ENCODE data around the gene ADGRV1.
"Not testable (repeated sequence)": the region's sequence is repeated elsewhere in the genome, so short reads cannot be mapped to it uniquely, and the experiment has no call there.

ADGRV1 gene

DNA sequence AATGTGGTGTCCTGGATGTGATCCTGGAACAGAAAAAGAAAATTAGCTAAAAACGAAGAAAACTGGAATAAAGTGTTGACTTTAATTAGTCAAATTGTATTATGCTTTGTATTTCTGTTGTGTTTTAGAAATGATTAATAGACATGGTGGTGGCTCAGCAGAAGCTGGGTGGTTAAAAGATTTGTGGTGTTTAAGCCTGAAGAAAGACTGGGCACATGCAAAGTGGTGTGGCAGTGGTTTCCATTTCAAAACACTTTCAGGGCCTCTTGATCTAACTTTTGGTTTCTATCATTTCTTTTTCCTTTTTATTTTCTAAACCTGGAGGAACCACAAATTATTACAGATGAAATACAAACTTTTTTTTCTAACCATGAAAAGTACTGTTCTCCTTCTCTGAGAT lies 44.1 kb downstream of the ADGRV1 start:
- no peak for DNase-seq

DNA sequence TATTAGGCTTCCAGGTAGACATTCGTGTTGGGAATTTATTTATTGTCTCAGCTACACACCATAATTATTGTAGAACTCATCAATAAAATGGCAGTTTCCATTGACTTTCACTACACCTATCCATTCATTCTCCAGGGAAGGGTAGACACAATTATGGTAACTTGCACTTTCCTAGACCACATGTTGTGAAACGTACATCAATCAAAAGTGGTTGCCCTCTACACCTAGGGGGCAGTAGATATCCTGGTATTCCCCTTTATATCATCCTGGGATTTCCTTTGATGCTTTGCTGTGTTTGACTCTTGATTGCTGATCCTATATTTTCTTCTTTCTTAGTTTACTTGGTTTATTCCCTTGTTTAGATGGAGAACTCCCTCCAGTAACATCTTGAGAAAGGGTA lies 47.9 kb downstream of the ADGRV1 start:
- no peak for DNase-seq

DNA sequence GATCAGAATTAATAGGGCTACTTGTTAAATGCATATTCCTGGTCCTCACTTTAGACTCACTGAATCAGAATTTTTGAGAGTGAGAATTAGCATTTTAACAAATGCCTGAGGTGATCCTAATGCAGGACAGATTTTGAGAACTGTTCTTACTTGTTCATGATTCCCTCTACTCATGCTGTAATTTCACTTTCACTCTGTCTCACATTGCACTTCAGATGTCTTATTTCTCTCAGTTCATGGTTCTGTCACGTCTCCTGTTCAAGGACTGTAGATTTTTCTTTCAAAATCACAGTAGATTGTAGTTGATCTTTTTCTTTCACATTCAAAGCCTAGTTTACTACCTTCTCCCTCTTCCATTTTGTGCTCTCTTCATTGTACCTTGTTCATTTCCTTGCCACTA lies 54.3 kb downstream of the ADGRV1 start:
- no peak for DNase-seq

DNA sequence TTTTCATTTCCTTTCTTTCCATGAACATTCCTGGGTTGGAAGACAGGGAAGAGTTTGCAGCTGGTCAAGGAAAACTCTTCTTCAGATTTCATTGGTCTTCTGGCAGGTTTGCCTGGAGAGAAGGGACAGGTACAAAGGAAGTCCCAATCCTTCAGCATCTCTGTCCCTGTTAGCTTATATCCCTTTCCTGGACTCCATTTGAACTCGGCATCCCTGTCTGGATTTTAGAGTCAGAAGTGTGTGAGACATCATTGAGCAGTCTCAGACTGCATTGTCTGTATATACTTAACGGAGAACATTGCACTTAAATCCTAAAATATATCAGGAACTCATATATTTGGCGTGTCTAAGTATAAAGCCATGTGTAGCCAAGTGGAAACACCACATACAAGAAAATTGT lies 54.9 kb downstream of the ADGRV1 start:
- DNase-seq: no peak

DNA sequence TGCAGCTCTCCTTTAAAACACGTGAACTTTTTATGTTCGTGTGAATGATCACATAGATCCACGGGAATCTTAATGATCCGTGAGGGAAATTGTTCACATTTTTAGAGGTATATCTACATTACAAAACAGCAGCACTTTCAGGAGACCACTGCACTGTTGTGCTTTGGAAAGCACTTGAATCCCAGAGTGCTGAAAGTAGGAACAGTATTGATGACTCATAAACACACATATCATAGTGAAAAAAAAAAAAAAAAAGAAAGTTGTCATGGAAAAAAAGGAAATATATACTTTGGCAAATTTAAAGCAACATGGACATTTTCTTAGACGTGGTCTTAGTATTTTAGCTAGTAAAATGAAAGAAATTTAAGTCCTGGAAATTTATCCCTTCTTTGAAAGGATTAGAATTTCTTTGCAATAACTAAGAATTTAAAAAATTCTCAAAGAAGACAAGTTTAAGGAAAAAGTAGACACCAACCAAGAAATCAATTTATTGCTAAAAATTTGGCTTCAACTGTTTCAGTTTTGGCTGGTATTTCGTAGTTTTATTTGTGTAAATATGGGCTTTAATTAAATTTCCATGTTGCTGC lies 55.4 kb downstream of the ADGRV1 start:
- DNase-seq: no peak

DNA sequence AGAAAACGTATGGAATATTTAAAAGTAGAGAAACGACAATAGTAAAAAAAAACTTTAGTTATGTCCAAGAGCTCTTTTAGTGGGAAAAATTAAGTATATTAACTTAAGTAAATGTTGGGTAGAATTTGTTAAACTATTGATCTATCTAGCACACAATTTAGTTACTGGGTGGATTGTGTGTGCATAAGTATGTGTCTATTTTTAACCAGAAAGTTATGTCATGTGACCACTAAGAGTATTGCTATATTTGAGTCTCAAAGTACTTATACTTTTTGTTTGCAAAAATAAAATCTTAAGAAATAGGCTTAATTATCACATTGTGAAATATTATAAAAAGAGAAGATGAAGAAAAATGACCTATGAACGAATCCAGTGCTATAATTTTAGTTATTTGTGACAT lies 56.8 kb downstream of the ADGRV1 start:
- DNase-seq: no peak

DNA sequence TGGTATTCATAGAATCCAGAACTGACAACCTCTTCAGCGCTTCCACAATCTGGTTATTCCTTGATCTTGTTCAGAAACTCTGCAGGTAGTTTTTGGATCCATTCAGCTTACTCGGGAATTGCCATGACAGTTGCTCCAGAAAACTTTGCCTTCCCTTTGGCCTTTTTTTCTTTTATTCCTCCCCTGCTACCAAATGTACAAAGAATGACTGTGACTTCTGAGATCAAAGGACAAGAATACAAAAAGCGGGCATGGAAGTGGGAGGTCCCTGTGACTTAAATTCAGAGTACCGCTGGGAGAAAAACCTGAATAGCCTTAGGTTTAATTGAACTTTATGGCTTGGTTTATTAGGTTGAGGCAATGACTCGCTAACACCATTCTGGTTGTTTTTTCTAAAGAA lies 59.5 kb downstream of the ADGRV1 start:
- DNase-seq: no peak

DNA sequence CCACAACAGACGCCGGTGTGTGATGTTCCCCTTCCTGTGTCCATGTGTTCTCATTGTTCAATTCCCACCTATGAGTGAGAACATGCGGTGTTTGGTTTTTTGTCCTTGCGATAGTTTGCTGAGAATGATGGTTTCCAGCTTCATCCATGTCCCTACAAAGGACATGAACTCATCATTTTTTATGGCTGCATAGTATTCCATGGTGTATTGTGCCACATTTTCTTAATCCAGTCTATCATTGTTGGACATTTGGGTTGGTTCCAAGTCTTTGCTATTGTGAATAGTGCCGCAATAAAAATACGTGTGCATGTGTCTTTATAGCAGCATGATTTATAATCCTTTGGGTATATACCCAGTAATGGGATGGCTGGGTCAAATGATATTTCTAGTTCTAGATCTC lies 61.2 kb downstream of the ADGRV1 start:
- not testable (repeated sequence) for DNase-seq

DNA sequence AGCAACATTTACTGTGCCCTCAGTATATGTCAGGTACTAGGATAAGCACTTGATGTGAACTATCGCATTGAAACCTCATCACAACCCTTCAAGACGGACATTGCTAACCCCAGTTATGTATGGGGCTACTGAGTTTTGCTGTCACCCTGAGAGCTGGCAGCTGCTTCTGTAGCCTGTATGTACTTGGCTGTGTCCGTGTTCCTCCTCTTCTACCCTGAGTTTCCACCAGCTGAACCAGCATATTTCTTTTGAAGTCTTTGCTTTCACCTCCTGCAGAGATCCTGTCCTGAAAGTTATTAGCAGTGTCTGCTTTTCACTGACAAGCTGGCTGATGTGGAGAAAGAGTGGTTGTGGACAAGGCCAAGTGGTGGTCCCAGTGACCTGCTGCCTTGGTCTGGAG lies 63.3 kb downstream of the ADGRV1 start:
- DNase-seq: no peak

DNA sequence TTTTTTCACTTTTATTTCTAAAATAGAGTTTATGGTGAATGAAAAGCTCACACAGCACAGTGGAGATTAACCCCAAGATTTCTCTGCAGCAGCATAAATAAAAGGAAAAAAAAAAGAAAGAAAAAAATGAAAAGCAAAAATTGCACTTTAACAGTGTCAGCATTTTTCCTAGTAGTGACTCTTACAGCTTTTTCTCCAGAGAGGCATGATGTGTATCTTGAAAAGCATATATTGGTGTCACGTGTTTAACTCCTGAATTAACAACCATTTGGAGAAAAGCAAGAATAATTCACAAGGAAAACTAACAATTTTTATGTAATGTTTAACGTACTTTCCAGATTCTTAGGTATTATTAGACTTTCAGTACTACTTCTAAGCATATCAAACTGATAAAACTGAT lies 67.9 kb downstream of the ADGRV1 start:
- no peak for DNase-seq

DNA sequence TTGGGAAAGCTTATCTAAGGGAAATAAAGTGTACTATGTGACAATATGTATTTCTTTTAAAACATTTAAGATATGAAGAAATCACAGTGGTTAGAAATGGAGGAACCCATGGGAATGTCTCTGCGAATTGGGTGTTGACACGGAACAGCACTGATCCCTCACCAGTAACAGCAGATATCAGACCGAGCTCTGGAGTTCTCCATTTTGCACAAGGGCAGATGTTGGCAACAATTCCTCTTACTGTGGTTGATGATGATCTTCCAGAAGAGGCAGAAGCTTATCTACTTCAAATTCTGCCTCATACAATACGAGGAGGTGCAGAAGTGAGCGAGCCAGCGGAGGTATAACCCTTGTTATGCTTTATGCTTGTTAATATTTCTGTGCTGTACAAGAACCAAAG lies 69.9 kb downstream of the ADGRV1 start:
- no peak for DNase-seq

DNA sequence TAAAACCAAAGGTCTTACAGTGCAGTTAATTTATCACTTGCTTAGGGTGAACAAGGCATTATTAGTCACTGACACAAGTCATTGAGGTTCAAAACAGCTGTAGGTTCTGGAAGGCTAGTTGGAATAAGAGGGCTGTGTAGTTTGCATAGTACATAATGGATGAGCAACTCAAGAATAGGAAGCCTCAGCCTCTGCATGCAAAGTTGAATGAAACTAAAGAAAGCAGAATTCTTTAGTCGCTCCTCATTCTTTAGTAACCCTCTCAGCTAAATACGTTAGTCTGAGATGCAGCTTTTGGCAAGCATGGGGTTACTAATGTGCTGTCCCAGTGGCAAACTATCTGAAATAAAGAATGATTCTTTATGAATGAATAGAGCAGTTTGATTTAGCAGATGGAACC lies 74.2 kb downstream of the ADGRV1 start:
- DNase-seq: no peak

DNA sequence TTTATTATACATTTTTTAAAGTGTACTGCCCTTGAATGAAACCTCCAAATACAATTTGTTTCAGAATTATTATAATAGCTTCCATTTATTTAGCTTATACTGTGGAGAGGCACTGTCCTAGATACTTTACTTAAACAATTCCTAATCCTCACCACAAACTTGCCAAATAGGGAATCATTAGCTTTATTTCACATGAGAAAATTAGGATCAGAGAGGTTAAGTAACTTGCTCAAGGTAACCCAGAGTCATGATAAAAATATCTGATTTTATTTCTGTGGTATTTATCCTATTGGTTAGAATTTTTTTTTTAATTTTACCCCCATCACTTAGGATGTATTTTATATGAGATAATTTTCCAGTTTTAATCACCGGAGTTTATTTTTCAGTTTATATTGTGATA lies 78.4 kb downstream of the ADGRV1 start:
- no peak for DNase-seq

DNA sequence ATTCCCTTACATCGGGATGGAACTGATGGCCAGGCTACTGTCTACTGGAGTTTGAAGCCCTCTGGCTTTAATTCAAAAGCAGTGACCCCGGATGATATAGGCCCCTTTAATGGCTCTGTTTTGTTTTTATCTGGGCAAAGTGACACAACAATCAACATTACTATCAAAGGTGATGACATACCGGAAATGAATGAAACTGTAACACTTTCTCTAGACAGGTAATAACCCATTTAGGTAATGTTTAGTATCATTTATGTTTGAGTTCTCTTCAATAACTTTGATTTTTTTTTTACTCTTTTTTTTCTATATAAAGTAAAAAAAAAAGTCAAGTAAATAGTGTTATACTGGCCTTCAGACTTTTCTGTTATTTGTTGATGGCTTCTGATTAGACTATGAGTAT lies 79.1 kb downstream of the ADGRV1 start:
- no peak for DNase-seq

DNA sequence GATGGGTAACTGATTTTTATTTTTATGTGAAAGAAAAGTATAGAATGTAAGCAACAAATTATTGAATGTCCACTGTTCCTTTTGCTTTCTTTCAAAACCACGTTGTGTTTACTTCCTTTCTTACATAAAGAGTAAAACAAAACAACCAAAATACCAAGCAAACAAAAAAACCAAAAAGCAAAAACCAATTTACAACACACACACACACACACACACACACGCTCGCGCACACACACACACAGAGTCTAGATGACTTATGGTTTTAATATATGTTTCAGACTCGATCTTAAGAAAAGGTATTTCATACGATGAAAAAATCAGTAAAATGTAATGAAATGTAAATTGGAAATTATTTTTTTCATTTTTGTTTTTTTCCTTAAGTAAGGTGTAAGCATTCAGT lies 80.3 kb downstream of the ADGRV1 start:
- DNase-seq: no peak

DNA sequence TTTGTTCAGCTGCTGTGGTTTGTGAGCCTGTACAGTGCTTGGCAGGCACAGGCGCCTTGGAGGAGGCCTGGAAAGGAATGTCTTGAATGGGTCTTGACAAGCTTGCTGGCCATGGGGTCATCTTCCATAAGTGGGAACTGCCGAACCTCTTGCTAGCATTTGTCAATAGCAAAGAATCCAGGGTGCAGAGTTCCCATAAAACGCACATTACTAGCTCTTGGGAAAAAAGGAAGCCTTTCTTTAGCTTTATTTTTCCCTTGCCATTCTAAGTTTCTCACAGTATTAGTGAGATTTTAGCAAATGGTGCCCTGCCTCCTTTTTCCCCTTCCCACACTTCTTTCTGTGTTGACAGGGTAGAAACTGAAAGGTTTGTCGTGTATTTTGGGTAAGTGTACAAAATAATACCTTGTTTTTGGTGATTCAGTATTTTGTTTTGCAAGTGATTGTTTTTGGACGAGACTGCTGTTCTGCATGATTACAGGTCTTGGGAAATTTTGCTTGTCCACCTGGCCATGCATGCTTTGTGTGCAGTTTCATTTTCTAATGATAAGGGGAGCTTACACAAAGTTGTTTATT lies 82.0 kb downstream of the ADGRV1 start:
- DNase-seq: no peak

DNA sequence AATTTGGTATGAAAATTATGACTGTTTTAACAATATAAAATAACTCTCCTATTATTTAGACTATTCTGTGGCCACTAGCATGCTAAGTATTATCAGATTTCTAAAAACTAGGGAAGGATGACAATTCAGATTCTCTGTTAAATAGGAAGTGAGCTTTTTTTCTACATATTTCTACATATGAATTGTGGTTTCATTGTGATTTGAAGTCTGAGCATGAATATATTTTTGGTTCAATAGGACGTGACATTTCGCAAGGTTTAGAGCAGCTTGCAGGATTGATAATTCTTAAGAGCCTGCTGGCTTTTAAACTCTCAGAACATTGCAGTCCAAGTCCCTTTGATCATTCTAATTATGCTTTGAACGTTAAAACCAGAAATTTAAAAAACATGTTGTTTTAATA lies 82.9 kb downstream of the ADGRV1 start:
- DNase-seq: no peak

DNA sequence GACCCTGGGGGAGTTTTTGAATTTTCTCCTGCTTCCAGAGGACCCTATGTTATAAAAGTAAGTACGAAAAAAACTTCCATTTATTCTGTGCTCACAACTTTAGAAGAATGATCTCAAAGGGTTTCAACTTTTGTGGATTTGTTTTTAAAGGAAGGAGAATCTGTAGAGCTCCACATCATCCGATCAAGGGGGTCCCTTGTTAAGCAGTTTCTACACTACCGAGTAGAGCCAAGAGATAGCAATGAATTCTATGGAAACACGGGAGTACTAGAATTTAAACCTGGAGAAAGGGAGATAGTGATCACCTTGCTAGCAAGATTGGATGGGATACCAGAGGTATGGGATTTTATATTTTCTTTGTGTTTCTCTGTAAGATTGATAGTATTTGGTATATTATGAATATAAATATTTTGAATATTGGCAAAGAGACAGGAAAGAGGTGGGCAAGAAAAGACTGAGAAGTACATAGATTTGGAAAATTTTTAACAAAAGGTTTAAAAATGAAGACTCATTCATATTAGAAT lies 84.2 kb downstream of the ADGRV1 start:
- DNase-seq: no peak

DNA sequence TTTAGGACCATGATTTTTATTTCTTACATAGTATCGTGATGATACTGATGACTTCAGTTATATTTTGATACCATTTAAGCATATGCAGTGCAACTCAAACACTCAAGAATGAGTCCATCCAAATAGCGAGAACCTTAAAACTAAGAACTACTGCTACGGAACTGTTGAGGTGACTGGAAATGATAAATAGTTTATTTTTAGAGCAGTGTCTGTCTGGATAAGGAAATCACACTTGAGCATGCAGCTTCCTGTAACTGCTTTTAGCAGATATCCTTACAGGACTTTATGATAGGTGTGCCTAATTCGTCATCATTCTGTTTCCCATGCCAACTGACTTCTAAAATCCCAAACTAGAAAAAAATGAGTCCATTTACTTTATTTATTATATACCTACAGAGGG lies 85.5 kb downstream of the ADGRV1 start:
- no peak for DNase-seq

DNA sequence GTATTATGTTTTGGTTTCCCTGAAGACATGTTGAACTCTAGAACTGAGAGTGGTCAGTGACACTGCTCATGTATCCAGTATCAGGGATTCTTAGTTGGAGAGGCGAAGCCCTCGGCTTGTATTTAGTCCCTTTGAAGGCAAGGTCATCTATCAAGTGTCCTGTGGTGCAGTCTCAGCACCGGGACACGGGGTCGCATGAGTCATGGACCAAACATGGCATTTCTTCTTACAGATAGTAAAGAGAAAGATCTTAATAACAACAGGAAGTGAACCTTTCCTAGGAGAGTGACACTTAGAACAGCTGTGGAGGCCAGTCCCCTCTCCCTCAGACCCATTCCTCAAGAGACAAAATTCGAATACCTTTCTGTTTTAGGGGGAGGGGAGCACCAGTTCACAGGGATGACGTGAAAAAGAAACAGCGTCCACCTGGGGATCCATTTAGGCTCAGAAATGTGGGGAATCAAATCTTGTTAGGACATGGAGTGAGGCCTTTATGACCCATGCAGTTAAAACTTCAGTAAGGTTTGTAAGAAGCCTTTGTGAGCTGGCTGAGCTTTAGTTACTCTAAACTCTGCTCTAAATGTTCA lies 86.5 kb downstream of the ADGRV1 start:
- no peak for DNase-seq

DNA sequence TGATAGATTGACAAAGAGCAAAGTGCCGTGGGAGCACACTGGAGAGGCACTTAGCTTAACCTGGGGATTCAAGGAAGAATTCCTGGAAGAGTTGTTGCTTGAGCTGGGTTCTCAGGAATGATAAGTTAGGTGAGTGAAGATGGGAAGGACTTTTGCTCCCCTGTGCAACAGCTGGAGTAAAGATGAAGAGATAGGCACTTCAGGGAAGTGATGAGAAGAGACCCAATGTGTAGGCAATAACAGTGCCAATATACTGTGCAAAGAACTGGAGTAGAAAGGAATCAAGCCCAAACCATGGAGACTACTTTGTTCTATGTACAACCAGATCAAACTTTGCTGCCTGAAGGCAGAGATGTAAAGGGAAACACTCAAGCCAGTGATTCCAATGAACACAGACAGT lies 92.2 kb downstream of the ADGRV1 start:
- no peak for DNase-seq

DNA sequence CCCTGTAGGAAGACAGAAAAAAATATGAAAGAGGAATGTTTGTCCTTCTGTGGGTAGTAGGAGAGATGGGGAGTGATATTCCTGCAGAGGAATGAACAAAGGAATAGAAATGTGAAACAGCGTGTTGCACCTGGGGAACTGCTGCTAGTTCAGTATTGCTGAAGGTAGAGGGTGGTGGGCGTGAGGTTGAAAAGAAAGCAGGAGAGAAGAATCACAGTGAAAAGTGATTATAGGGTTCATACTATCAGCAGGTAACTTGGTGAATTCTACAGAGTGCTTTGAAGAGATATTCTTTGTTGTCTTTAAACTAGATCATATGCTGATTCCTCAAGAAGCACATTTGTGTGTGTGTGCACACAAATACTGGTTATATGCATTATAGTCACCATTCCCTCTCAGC lies 95.6 kb downstream of the ADGRV1 start:
- DNase-seq: no peak

DNA sequence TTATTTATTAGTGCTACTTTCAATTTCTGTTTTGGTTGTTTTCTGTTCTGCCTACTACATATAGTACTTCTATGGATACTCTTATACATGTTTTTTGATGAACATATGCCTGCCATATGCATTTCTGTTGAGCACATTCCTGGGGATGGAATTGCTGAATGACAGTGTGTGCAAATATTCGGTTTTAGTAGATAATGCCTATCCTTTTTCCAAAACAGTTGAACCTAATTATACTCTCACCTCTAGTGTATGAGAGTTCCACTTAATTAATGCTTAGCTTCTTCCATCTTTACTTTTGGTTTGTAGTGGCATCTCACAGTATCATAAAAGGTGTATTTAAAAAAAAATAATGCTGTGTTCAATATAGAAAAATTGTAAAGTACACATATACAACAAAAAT lies 96.8 kb downstream of the ADGRV1 start:
- no peak for DNase-seq

DNA sequence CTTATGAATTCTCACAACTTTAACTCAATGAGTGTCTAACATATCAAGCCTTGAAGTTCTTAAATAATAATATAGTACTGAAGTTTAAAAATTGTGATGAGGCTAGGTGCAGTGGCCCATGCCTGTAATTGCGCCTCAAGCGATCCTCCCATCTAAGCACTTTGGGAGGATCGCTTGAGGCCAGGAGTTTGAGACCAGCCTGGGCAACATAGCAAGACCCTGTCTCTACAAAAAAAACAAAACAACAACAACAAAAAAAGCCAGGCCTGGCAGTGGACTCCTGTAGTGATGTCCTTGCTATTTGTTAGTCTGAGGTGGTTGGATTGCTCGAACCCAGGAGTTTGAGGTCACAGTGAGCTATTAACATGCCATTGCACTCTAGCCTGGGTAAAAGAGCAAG lies 98.4 kb downstream of the ADGRV1 start:
- no peak for DNase-seq

DNA sequence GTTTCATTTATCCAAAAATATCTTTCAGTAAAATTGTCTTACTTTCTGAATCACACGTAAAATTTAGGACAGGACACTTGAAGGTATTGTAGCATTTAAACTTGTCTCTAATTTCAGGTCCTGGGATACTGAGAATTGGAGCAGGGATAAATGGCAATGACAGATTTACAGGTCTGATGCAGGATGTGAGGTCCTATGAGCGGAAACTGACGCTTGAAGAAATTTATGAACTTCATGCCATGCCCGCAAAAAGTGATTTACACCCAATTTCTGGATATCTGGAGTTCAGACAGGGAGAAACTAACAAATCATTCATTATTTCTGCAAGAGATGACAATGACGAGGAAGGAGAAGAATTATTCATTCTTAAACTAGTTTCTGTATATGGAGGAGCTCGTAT lies 99.2 kb downstream of the ADGRV1 start:
- DNase-seq: no peak
